Hepatocyte (in vitro differentiated cells): ENCODE measurements around the gene CUX1. TPM values are rescaled to one million over a fixed set of nuclear protein-coding genes. Genes with fewer than 3 reads are reported as not detected.

Source experiments
- DNase-seq: peaks from one replicate; pipeline ENCODE4 v3.0.0-alpha.2; 2016; ENCODE audit warnings: low spot score
- H2AFZ ChIP-seq: fragments of 200-600 bp; sonication (generic); 2 replicates; pipeline ENCODE4 v1.6.0; 2016; ENCODE audit warnings: antibody characterized with exemption, mild to moderate bottlenecking
- H3K27ac ChIP-seq: fragments of 200-600 bp; sonication (generic); 2 replicates; pipeline ENCODE4 v1.5.1; 2016; ENCODE audit warnings: mild to moderate bottlenecking
- H3K27me3 ChIP-seq: fragments of 200-600 bp; sonication (generic); 2 replicates; pipeline ENCODE4 v1.6.1; 2016
- H3K36me3 ChIP-seq: fragments of 200-600 bp; sonication (generic); replicated peaks from 2 replicates; pipeline ENCODE4 v1.5.1; 2016; ENCODE audit warnings: low read depth; ENCODE audit not compliant: insufficient read depth
- H3K4me1 ChIP-seq: fragments of 200-600 bp; sonication (generic); 2 replicates; pipeline ENCODE4 v1.5.1; 2016; ENCODE audit warnings: mild to moderate bottlenecking, moderate library complexity; ENCODE audit not compliant: insufficient read depth
- H3K4me2 ChIP-seq: fragments of 200-600 bp; sonication (generic); 2 replicates; pipeline ENCODE4 v1.6.0; 2016
- H3K4me3 ChIP-seq: fragments of 200-600 bp; sonication (generic); 2 replicates; pipeline ENCODE4 v1.5.1; 2016; ENCODE audit warnings: mild to moderate bottlenecking
- H3K79me2 ChIP-seq: fragments of 200-600 bp; sonication (generic); 2 replicates; pipeline ENCODE4 v1.6.0; 2017; ENCODE audit warnings: mild to moderate bottlenecking
- H3K9me2 ChIP-seq: fragments of 200-600 bp; sonication (generic); replicated peaks from 2 replicates; pipeline ENCODE4 v1.6.0; 2017; ENCODE audit warnings: mild to moderate bottlenecking; ENCODE audit not compliant: insufficient read depth
- H3K9me3 ChIP-seq: fragments of 200-600 bp; sonication (generic); 2 replicates; pipeline ENCODE4 v1.5.1; 2016; ENCODE audit warnings: low read depth, mild to moderate bottlenecking
- H4K20me1 ChIP-seq: fragments of 200-600 bp; sonication (generic); 2 replicates; pipeline ENCODE4 v1.6.0; 2016; ENCODE audit warnings: mild to moderate bottlenecking; ENCODE audit not compliant: insufficient read depth, poor library complexity, severe bottlenecking
- EZH2 ChIP-seq: fragments of 200-600 bp; sonication (generic); IDR thresholded peaks from 2 replicates; pipeline ENCODE4 v1.6.1; 2016; ENCODE audit warnings: antibody characterized with exemption, mild to moderate bottlenecking, borderline replicate concordance
- EZH2phosphoT487 ChIP-seq: fragments of 200-600 bp; sonication (generic); IDR thresholded peaks from one replicate; pipeline ENCODE4 v1.6.1; 2018; ENCODE audit warnings: antibody characterized with exemption, mild to moderate bottlenecking, low read depth, moderate library complexity; ENCODE audit not compliant: unreplicated experiment, severe bottlenecking
- WGBS: methylation state at CpG from one replicate; pipeline ENCODE4 v1.1.6; 2016; ENCODE audit warnings: low lambda C conversion rate; ENCODE audit errors: missing lambda C conversion rate; 5-methylcytosine and 5-hydroxymethylcytosine counted together
- polyA plus RNA-seq: library from polyadenylated mRNA; unstranded; fragments of >200 nt; fragmentation: Nextera tagmentation; extraction: Ambion mirVana; gene quantifications from 2 replicates; pipeline ENCODE4 v1.2.1, GENCODE V29; 2016
- total RNA-seq: library from RNA; depleted of rRNA; stranded (reverse); fragments of >200 nt; gene quantifications from 2 replicates; pipeline ENCODE4 v1.2.3, GENCODE V29; 2014
- TF ChIP-seq, protein P1 (sequence below): fragments of 200-600 bp; sonication (generic); IDR thresholded peaks from 2 replicates; pipeline ENCODE4 v1.5.1; 2016; ENCODE audit warnings: antibody characterized with exemption, mild to moderate bottlenecking; ENCODE audit not compliant: poor library complexity

Gene CUX1
- total and polyA plus RNA-seq, 2 experiments from 2014 or later, result 60.1 to 76.8 TPM

DNA sequence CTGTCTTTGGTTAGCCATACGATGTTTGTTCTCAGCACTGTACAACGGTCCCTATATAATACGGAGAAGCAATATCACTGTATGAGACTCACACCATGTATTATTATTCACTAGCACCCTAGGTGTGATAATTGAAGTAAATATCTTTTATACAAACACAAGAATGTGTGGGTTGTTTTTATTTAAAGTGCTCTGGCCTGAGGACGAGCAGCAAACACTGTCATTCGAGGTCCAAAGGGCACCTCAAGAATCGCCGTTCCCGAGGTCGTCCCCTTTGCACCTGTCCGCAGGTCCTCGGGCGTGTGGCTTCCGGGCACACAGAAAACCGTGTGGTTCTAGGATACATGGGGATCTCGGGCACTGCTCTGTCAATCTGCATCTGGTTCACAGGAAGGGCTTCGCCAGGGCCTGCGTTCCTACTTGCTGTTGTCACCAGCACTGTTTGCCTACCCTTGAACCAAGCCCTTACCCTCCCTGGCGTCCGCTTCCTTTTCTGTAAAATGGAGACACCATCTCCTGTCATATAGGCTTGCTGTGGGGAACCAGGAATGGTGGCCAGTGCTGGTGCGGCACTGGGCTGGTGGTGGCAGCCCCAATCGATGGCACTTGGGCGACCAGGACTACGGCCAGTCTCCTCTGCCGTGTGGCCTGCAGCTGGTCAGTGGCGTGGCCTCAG lies 440.8 kb downstream of the CUX1 start:
- Histone ChIP-seq H4K20me1 (no peaks in the 10 kb centered on the region), H3K4me2 (no peak overlapping the region), H3K4me1 (no peaks in the 10 kb centered on the region), H3K27ac (no peak overlapping the region), H3K9me3 (no peaks in the 10 kb centered on the region), H3K36me3 (no peaks in the 10 kb centered on the region), H2AFZ (no peak overlapping the region), H3K27me3 (no peaks in the 10 kb centered on the region), H3K4me3 (no peak overlapping the region), H3K79me2 (no peaks in the 10 kb centered on the region), H3K9me2 (no peaks in the 10 kb centered on the region)
- no peak for DNase-seq
- WGBS, result 95% methylated on average over 25 of the region's 25 CpGs
- TF ChIP-seq, protein P1, sequence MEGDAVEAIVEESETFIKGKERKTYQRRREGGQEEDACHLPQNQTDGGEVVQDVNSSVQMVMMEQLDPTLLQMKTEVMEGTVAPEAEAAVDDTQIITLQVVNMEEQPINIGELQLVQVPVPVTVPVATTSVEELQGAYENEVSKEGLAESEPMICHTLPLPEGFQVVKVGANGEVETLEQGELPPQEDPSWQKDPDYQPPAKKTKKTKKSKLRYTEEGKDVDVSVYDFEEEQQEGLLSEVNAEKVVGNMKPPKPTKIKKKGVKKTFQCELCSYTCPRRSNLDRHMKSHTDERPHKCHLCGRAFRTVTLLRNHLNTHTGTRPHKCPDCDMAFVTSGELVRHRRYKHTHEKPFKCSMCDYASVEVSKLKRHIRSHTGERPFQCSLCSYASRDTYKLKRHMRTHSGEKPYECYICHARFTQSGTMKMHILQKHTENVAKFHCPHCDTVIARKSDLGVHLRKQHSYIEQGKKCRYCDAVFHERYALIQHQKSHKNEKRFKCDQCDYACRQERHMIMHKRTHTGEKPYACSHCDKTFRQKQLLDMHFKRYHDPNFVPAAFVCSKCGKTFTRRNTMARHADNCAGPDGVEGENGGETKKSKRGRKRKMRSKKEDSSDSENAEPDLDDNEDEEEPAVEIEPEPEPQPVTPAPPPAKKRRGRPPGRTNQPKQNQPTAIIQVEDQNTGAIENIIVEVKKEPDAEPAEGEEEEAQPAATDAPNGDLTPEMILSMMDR, result no peak
- TF ChIP-seq EZH2phosphoT487, result no peak
- no peak for TF ChIP-seq EZH2

DNA sequence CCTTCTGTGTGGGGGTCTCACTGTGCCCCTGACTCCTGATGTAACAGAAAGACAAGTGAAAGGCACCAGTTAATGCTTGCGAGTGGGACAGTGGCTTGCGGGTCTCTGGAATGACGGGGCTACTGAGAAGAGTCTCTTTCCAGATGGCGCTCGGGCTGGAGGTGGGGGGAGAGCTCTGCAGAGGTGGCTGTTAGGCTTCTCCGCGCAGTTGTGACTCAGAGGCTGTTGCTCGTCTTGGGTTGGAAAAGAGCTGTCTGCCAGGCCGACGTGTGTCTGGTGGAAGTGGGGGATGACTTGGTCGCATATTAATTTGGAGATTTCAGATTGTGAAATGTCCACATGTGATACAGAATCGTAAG lies 441.3 kb downstream of the CUX1 start:
- no peak overlapping the region for H3K4me2 ChIP-seq
- H2AFZ ChIP-seq, result no peak overlapping the region
- H3K9me3 ChIP-seq, result no peaks in the 10 kb centered on the region
- DNase-seq, result no peak
- H3K36me3 ChIP-seq, result no peaks in the 10 kb centered on the region
- no peak overlapping the region for H3K4me3 ChIP-seq
- WGBS, result 86% methylated on average over 12 of the region's 12 CpGs
- no peaks in the 10 kb centered on the region for H3K9me2 ChIP-seq
- no peaks in the 10 kb centered on the region for H3K27me3 ChIP-seq
- H3K4me1 ChIP-seq, result no peaks in the 10 kb centered on the region
- H4K20me1 ChIP-seq, result no peaks in the 10 kb centered on the region
- no peak overlapping the region for H3K27ac ChIP-seq
- TF ChIP-seq, protein P1, result no peak
- TF ChIP-seq EZH2phosphoT487 (no peak), EZH2 (no peak)
- H3K79me2 ChIP-seq, result no peaks in the 10 kb centered on the region

DNA sequence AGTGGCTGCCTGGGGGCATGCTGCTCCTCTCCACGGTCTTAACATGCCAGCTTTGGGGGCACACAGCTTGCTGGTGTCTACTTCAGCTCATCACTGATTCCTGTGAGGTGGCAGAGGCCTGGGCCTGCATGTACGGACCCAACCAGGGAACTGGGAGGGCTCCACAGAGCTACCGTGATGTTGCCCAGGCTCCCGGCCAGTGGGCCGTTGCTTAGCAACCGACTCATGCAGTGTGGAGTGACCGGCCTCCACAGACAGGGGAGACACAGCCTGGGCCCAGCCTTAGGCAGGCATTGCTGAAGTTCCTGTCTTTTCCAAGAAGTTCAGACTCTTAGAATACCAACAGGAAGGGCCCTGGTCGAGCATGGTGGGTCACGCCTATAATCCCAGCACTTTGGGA lies 443.4 kb downstream of the CUX1 start:
- H3K4me2 ChIP-seq, result no peak overlapping the region
- no peaks in the 10 kb centered on the region for H3K36me3 ChIP-seq

More for the DNA sequence above, 443.4 kb downstream of the CUX1 start:
- no peaks in the 10 kb centered on the region for H3K9me3 ChIP-seq
- WGBS, result 59% methylated on average over 8 of the region's 9 CpGs
- H3K27me3 ChIP-seq, result no peaks in the 10 kb centered on the region
- H4K20me1 ChIP-seq, result no peaks in the 10 kb centered on the region
- H3K9me2 ChIP-seq, result no peaks in the 10 kb centered on the region
- H3K4me1 ChIP-seq, result no peaks in the 10 kb centered on the region
- no peak overlapping the region for H3K4me3 ChIP-seq
- H3K27ac ChIP-seq, result peak overlapping the region; percentile 10
- TF ChIP-seq EZH2phosphoT487, result no peak
- TF ChIP-seq, protein P1, result no peak
- no peak overlapping the region for H2AFZ ChIP-seq
- peak; percentile 78 for DNase-seq
- H3K79me2 ChIP-seq, result no peaks in the 10 kb centered on the region
